HCT116 (cell line): ENCODE measurements around the gene TSHZ1. TPM values are rescaled to one million over a fixed set of nuclear protein-coding genes. Genes with fewer than 3 reads are reported as not detected.

Experiments used
- ATAC-seq: fragments of 200-7000 bp; cut with Tn5 transposase; 2 replicates; pipeline ENCODE4 v1.9.1; 2020; ENCODE audit warnings: mild to moderate bottlenecking, moderate library complexity
- BruUV-seq: library from RNA; stranded (reverse); fragments of 400-500 nt; replicated peaks from 2 replicates; lab custom pipeline; 2021; lab: Mats Ljungman, UMichigan
- CTCF ChIA-PET: fragments of 300-600 bp; sonication (Branson Sonifier 250); formaldehyde crosslinking; loops from one replicate; lab custom pipeline; 2021; ENCODE audit warnings: antibody characterized with exemption; lab: Charles Lee
- POLR2A ChIA-PET: fragments of 300-600, 350-600 bp; sonication (Branson Sonifier 250); formaldehyde crosslinking; loops from one replicate; lab custom pipeline; 2021; ENCODE audit warnings: antibody characterized with exemption; lab: Charles Lee
- RAD21 ChIA-PET, 2 experiments: fragments of 300-600 bp; sonication (Branson Sonifier 250); formaldehyde crosslinking; loops; one replicate each; lab custom pipeline; 2023; ENCODE audit warnings: low total read pairs in 2 of 2; ENCODE audit not compliant: uncharacterized antibody in 2 of 2, unreplicated experiment in 2 of 2, low non-redundant PET in 1 of 2; lab: Charles Lee
- DNase-seq: peaks from one replicate; pipeline ENCODE4 v3.0.0-alpha.2; 2010; ENCODE audit warnings: low read depth, low spot score
- H2AFZ ChIP-seq: fragments of 200-600 bp; shearing (Covaris generic), sonication (generic); 2 replicates; pipeline ENCODE4 v1.6.1; 2017; ENCODE audit warnings: low read depth, mixed run types, mixed read lengths, antibody characterized with exemption, low read length; ENCODE audit not compliant: poor library complexity, severe bottlenecking
- H3K27ac ChIP-seq: 2 replicates; pipeline ENCODE4 v1.5.1; 2012; ENCODE audit warnings: low read depth, low read length
- H3K27me3 ChIP-seq: fragments of 200-600 bp; sonication (generic); 2 replicates; pipeline ENCODE4 v1.6.1; 2016; ENCODE audit warnings: mixed run types, low read length, mixed read lengths; ENCODE audit not compliant: insufficient read depth
- H3K36me3 ChIP-seq, 2 experiments: fragments of 200-500 bp in 1 of 2; fragments of 200-600 bp in 1 of 2; sonication (Bioruptor generic) in 1 of 2; sonication (generic) in 1 of 2; 2 replicates each; pipeline versions ENCODE4 v1.5.1 to v1.6.1; 2014 to 2016; ENCODE audit warnings: low read length in 2 of 2, inconsistent platforms in 1 of 2, mixed read lengths in 1 of 2, mixed run types in 1 of 2; ENCODE audit not compliant: insufficient read depth in 2 of 2, control insufficient read depth in 1 of 2
- H3K4me1 ChIP-seq, 2 experiments: fragments of 200-600 bp in 1 of 2; sonication (generic) in 1 of 2; 2 replicates each; pipeline versions ENCODE4 v1.5.1 to v1.6.1; 2012 to 2017; ENCODE audit warnings: low read length in 2 of 2, inconsistent platforms in 1 of 2, mild to moderate bottlenecking in 1 of 2, mixed read lengths in 1 of 2, mixed run types in 1 of 2, moderate library complexity in 1 of 2; ENCODE audit not compliant: insufficient read depth in 2 of 2, control insufficient read depth in 1 of 2
- H3K4me2 ChIP-seq: fragments of 200-600 bp; sonication (generic); 2 replicates; pipeline ENCODE4 v1.6.1; 2017; ENCODE audit warnings: mixed run types, low read length, mixed read lengths
- H3K4me3 ChIP-seq, 2 experiments: fragments of 200-600 bp in 1 of 2; sonication (generic) in 1 of 2; replicated peaks in 1 of 2; 2 replicates each; pipeline ENCODE4 v1.5.1; 2011 to 2016; ENCODE audit warnings: low read length in 2 of 2, control low read depth in 1 of 2, low read depth in 1 of 2, mild to moderate bottlenecking in 1 of 2, mixed read lengths in 1 of 2, mixed run types in 1 of 2
- H3K79me2 ChIP-seq: fragments of 200-600 bp; sonication (generic); 2 replicates; pipeline ENCODE4 v1.6.1; 2017; ENCODE audit warnings: mild to moderate bottlenecking, mixed run types, low read length, moderate library complexity, mixed read lengths; ENCODE audit not compliant: insufficient read depth
- H3K9ac ChIP-seq: fragments of 200-600 bp; sonication (generic); 2 replicates; pipeline ENCODE4 v1.6.1; 2016; ENCODE audit warnings: low read length, mixed read lengths
- H3K9me2 ChIP-seq: fragments of 200-600 bp; sonication (generic), shearing (Covaris generic); 2 replicates; pipeline ENCODE4 v1.6.1; 2017; ENCODE audit warnings: mixed run types, mild to moderate bottlenecking, moderate library complexity; ENCODE audit not compliant: insufficient read depth
- H3K9me3 ChIP-seq, 2 experiments: fragments of 200-500 bp in 1 of 2; fragments of 200-600 bp in 1 of 2; sonication (Bioruptor generic) in 1 of 2; sonication (generic) in 1 of 2; 2 replicates each; pipeline ENCODE4 v1.6.1; 2014 to 2017; ENCODE audit warnings: low read length in 2 of 2, mixed read lengths in 2 of 2, inconsistent platforms in 1 of 2, low read depth in 1 of 2, mild to moderate bottlenecking in 1 of 2, mixed run types in 1 of 2, moderate library complexity in 1 of 2; ENCODE audit not compliant: control insufficient read depth in 1 of 2, insufficient read depth in 1 of 2
- H4K20me1 ChIP-seq: fragments of 200-600 bp; sonication (generic), shearing (Covaris generic); 2 replicates; pipeline ENCODE4 v1.6.1; 2017; ENCODE audit warnings: mixed run types, mild to moderate bottlenecking, moderate library complexity; ENCODE audit not compliant: insufficient read depth
- CBX3 ChIP-seq: IDR thresholded peaks from 2 replicates; pipeline ENCODE4 v1.6.1; 2012; ENCODE audit warnings: low read depth
- CEBPB ChIP-seq: IDR thresholded peaks from 2 replicates; pipeline ENCODE4 v1.6.1; 2012; ENCODE audit warnings: low read depth
- ELF1 ChIP-seq: IDR thresholded peaks from 2 replicates; pipeline ENCODE4 v1.6.1; 2012; ENCODE audit warnings: low read depth, borderline replicate concordance
- JUND ChIP-seq: IDR thresholded peaks from 2 replicates; pipeline ENCODE4 v1.6.1; 2012
- MAX ChIP-seq: IDR thresholded peaks from 2 replicates; pipeline ENCODE4 v1.6.1; 2012
- POLR2A ChIP-seq: IDR thresholded peaks from 2 replicates; pipeline ENCODE4 v1.7.0; 2011; ENCODE audit warnings: borderline replicate concordance; ENCODE audit not compliant: insufficient read depth, insufficient read length; ENCODE audit errors: extremely low read depth
- RAD21 ChIP-seq: IDR thresholded peaks from 2 replicates; pipeline ENCODE4 v1.6.1; 2012; ENCODE audit warnings: low read depth, mild to moderate bottlenecking
- SIN3A ChIP-seq: IDR thresholded peaks from 2 replicates; pipeline ENCODE4 v1.6.1; 2012; ENCODE audit warnings: low read depth
- SP1 ChIP-seq: IDR thresholded peaks from 2 replicates; pipeline ENCODE4 v1.6.1; 2012; ENCODE audit warnings: low read depth
- SRF ChIP-seq: IDR thresholded peaks from 2 replicates; pipeline ENCODE4 v1.6.1; 2012; ENCODE audit warnings: low read depth
- ZNF274 ChIP-seq: fragments of 200-500 bp; sonication (Bioruptor generic); IDR thresholded peaks from 2 replicates; pipeline ENCODE4 v1.6.1; 2014; ENCODE audit warnings: mild to moderate bottlenecking, low read depth, low read length, inconsistent platforms
- intact Hi-C: fragments of 100-400 bp; cut with micrococcal nuclease; formaldehyde crosslinking; loops from 2 replicates; pipeline ENCODE4 v1.10.0; 2022
- total RNA-seq: library from RNA; stranded (reverse); gene quantifications from one replicate; pipeline ENCODE4 v1.2.1, GENCODE V29; 2021; ENCODE audit not compliant: unreplicated experiment
- TF ChIP-seq, protein P1 (sequence below): IDR thresholded peaks from 2 replicates; pipeline ENCODE4 v1.6.1; 2012; ENCODE audit warnings: low read depth
- TF ChIP-seq, protein P2 (sequence below), 3 experiments: fragments of 200-600 bp in 1 of 3; sonication (generic) in 1 of 3; IDR thresholded peaks in 2 of 3; conservative IDR thresholded peaks in 1 of 3; 2 replicates each; pipeline ENCODE4 v1.5.1; 2012 to 2017; ENCODE audit warnings: low read depth in 2 of 3, low read length in 2 of 3, antibody characterized with exemption in 1 of 3, borderline replicate concordance in 1 of 3, control low read depth in 1 of 3, mild to moderate bottlenecking in 1 of 3, mixed read lengths in 1 of 3, mixed run types in 1 of 3, moderate library complexity in 1 of 3; ENCODE audit not compliant: insufficient read depth in 1 of 3
- TF ChIP-seq, protein P3 (sequence below): IDR thresholded peaks from 2 replicates; pipeline ENCODE4 v1.6.1; 2012

The TSHZ1 gene
- total RNA-seq, 1 experiment from 2014 or later: 5.7 TPM

DNA sequence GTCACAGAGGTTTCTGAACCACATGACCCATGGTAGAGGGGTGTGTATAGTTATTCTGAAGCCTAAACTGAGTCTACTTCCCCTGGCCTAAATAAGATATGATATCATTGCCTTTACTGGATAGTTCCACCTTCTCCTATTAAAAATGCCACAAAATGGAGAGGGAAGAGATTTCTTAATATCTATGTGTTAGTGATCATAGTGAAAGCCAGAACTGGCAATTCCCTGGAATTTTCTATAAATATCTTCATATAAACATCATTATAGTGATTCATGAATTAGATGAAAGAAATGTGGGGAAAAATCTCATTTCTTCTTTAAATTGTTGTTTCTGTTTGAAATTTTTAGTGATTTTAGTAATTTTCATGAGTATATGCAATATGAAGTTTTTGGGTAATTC is 45.8 kb downstream of the TSHZ1 start:
- ATAC-seq: no peak
- no peak overlapping the region for H3K27ac ChIP-seq
- RAD21 ChIA-PET: no interaction called here
- TF ChIP-seq SRF: no peak
- TF ChIP-seq SIN3A: no peak
- TF ChIP-seq, protein P1, sequence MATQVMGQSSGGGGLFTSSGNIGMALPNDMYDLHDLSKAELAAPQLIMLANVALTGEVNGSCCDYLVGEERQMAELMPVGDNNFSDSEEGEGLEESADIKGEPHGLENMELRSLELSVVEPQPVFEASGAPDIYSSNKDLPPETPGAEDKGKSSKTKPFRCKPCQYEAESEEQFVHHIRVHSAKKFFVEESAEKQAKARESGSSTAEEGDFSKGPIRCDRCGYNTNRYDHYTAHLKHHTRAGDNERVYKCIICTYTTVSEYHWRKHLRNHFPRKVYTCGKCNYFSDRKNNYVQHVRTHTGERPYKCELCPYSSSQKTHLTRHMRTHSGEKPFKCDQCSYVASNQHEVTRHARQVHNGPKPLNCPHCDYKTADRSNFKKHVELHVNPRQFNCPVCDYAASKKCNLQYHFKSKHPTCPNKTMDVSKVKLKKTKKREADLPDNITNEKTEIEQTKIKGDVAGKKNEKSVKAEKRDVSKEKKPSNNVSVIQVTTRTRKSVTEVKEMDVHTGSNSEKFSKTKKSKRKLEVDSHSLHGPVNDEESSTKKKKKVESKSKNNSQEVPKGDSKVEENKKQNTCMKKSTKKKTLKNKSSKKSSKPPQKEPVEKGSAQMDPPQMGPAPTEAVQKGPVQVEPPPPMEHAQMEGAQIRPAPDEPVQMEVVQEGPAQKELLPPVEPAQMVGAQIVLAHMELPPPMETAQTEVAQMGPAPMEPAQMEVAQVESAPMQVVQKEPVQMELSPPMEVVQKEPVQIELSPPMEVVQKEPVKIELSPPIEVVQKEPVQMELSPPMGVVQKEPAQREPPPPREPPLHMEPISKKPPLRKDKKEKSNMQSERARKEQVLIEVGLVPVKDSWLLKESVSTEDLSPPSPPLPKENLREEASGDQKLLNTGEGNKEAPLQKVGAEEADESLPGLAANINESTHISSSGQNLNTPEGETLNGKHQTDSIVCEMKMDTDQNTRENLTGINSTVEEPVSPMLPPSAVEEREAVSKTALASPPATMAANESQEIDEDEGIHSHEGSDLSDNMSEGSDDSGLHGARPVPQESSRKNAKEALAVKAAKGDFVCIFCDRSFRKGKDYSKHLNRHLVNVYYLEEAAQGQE: no peak
- TF ChIP-seq POLR2A: no peak
- TF ChIP-seq JUND: no peak
- TF ChIP-seq, protein P2, sequence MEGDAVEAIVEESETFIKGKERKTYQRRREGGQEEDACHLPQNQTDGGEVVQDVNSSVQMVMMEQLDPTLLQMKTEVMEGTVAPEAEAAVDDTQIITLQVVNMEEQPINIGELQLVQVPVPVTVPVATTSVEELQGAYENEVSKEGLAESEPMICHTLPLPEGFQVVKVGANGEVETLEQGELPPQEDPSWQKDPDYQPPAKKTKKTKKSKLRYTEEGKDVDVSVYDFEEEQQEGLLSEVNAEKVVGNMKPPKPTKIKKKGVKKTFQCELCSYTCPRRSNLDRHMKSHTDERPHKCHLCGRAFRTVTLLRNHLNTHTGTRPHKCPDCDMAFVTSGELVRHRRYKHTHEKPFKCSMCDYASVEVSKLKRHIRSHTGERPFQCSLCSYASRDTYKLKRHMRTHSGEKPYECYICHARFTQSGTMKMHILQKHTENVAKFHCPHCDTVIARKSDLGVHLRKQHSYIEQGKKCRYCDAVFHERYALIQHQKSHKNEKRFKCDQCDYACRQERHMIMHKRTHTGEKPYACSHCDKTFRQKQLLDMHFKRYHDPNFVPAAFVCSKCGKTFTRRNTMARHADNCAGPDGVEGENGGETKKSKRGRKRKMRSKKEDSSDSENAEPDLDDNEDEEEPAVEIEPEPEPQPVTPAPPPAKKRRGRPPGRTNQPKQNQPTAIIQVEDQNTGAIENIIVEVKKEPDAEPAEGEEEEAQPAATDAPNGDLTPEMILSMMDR (IDR thresholded peaks at IDR 0.05 in 2 of 3, conservative IDR thresholded peaks at IDR 0.05 in 1 of 3; ENCODE audit: borderline replicate concordance in 1 of 3, insufficient read depth in 1 of 3, low read depth in 2 of 3, low read length in 2 of 3): no peak
- no peak for TF ChIP-seq ZNF274
- TF ChIP-seq ELF1: no peak
- TF ChIP-seq CBX3: no peak
- no peak for TF ChIP-seq RAD21
- TF ChIP-seq SP1: no peak
- no peak for TF ChIP-seq CEBPB
- no peak for TF ChIP-seq MAX
- TF ChIP-seq, protein P3, sequence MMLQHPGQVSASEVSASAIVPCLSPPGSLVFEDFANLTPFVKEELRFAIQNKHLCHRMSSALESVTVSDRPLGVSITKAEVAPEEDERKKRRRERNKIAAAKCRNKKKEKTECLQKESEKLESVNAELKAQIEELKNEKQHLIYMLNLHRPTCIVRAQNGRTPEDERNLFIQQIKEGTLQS: no peak
- TF ChIP-seq, all 23 proteins: peak for 0
- no peak overlapping the region for H2AFZ ChIP-seq
- H3K36me3 ChIP-seq: no peaks in the 10 kb centered on the region
- no peaks in the 10 kb centered on the region for H3K9me3 ChIP-seq
- H4K20me1 ChIP-seq: no peaks in the 10 kb centered on the region
- H3K4me3 ChIP-seq: no peak overlapping the region
- no peaks in the 10 kb centered on the region for H3K9me2 ChIP-seq
- ChIA-PET CTCF (no interaction called here), POLR2A (no interaction called here)
- intact Hi-C loops: no loop called here
- BruUV-seq: no TSS peak
- no peaks in the 10 kb centered on the region for H3K79me2 ChIP-seq
- no peak overlapping the region for H3K9ac ChIP-seq
- H3K27me3 ChIP-seq: no peaks in the 10 kb centered on the region
- no peak for DNase-seq
- no peak overlapping the region for H3K4me2 ChIP-seq
- H3K4me1 ChIP-seq: no peaks in the 10 kb centered on the region
